ENCODE data around the gene VPS35L. TPM values are rescaled to one million over a fixed set of nuclear protein-coding genes. Genes with fewer than 3 reads are reported as not detected.

The VPS35L gene
- total and polyA plus RNA-seq, 2 experiments from 2014 or later = 48.0 to 54.6 TPM

DNA sequence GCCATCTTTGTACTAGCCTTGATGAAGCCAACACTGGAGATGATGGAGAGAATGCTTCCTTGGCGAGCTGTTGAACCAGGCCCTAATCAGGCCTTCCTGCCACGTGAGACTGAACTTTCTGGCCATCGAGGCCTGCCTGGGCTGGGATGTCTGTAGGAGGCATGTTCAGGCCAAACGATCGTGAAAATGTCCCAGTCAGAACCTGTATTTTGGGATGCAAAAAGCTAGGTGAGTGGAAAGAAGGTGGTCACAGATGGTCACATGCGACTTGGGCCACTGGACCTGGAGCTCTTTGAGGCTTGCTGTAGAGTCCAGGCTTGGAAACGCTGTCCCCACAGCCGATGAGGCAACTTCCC lies 149.6 kb downstream of the VPS35L start:
- no peak overlapping the region for H2AFZ ChIP-seq
- H3F3A ChIP-seq (replicated peaks; ENCODE audit: low read depth) = 0 out of 2 replicates have a peak, but pooled peaks cover 7% of the 10 kb centered on the region
- H3K79me2 ChIP-seq (replicated peaks; ENCODE audit: insufficient read depth) = peaks cover 57% of the 10 kb centered on the region
- ATAC-seq (no peak), DNase-seq (ENCODE audit: low spot score) (no peak)
- Mint-ChIP-seq H3K4me3 (no peak overlapping the region), H3K36me3 (ENCODE audit: low read depth) (peaks cover 99% of the 10 kb centered on the region), H3K27me3 (ENCODE audit: insufficient read depth, low read depth, poor library complexity) (peaks cover 13% of the 10 kb centered on the region), H3K4me1 (peaks cover 27% of the 10 kb centered on the region), H3K27ac (no peak overlapping the region), H3K9me3 (peaks cover 2% of the 10 kb centered on the region; the same call in 1 of the 3 replicates)
- no peak overlapping the region for H3K4me3 ChIP-seq
- no peaks in the 10 kb centered on the region for H3K27me3 ChIP-seq (ENCODE audit: insufficient read depth)
- peaks cover 50% of the 10 kb centered on the region for H4K20me1 ChIP-seq (replicated peaks; ENCODE audit: insufficient read depth)
- no peak overlapping the region for H3K27ac ChIP-seq (ENCODE audit: low read depth)
- H3K36me3 ChIP-seq (ENCODE audit: insufficient read depth) = peaks cover 52% of the 10 kb centered on the region
- peaks cover 13% of the 10 kb centered on the region for H3K4me1 ChIP-seq (ENCODE audit: insufficient read depth)
- no peak for TF ChIP-seq JUNB (IDR thresholded peaks at IDR 0.05; ENCODE audit: unreplicated experiment)
- H3K9me2 ChIP-seq (ENCODE audit: insufficient read depth) = no peaks in the 10 kb centered on the region
- no peak overlapping the region for H3K4me2 ChIP-seq

DNA sequence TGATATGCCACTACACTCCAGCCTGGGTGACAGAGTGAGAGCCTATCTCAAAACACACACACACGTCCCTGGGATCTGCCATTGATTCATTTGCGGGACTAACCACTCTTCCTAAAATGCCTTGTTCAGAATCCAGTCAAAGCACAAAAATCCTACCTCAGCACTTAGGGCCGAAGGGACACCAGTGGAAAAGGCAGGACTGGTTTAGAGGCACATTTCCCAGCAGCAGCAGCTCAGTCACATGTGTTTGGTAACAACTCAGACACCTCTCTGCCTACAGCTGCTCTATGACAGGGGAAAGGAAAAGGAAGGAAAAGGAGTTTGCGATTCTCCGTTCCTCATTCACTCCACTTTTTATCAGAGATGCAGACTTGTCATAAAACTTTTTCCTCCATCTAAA lies 150.3 kb downstream of the VPS35L start:
- Mint-ChIP-seq H3K4me3 (no peak overlapping the region), H3K4me1 (peaks cover 34% of the 10 kb centered on the region), H3K27ac (no peak overlapping the region), H3K27me3 (ENCODE audit: insufficient read depth, low read depth, poor library complexity) (peaks cover 19% of the 10 kb centered on the region), H3K36me3 (ENCODE audit: low read depth) (peaks cover 99% of the 10 kb centered on the region), H3K9me3 (no peaks in the 10 kb centered on the region)
- ATAC-seq = no peak
- Histone ChIP-seq H3K36me3 (ENCODE audit: insufficient read depth) (peaks cover 45% of the 10 kb centered on the region), H3K27ac (ENCODE audit: low read depth) (0 out of 2 replicates have a peak overlapping the region, but pooled peaks have one; percentile 32), H2AFZ (no peak overlapping the region), H3K4me3 (no peak overlapping the region), H3K4me2 (no peak overlapping the region), H3F3A (replicated peaks; ENCODE audit: low read depth) (0 out of 2 replicates have a peak, but pooled peaks cover 2% of the 10 kb centered on the region), H3K27me3 (ENCODE audit: insufficient read depth) (no peaks in the 10 kb centered on the region), H3K79me2 (replicated peaks; ENCODE audit: insufficient read depth) (peaks cover 62% of the 10 kb centered on the region), H3K4me1 (ENCODE audit: insufficient read depth) (peaks cover 21% of the 10 kb centered on the region), H3K9me2 (ENCODE audit: insufficient read depth) (no peaks in the 10 kb centered on the region), H4K20me1 (replicated peaks; ENCODE audit: insufficient read depth) (peaks cover 48% of the 10 kb centered on the region)
- TF ChIP-seq, protein P1, sequence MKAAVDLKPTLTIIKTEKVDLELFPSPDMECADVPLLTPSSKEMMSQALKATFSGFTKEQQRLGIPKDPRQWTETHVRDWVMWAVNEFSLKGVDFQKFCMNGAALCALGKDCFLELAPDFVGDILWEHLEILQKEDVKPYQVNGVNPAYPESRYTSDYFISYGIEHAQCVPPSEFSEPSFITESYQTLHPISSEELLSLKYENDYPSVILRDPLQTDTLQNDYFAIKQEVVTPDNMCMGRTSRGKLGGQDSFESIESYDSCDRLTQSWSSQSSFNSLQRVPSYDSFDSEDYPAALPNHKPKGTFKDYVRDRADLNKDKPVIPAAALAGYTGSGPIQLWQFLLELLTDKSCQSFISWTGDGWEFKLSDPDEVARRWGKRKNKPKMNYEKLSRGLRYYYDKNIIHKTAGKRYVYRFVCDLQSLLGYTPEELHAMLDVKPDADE (IDR thresholded peaks at IDR 0.05) = no peak
- TF ChIP-seq EZH2 (IDR thresholded peaks at IDR 0.05; ENCODE audit: low read depth, unreplicated experiment) (no peak), POLR2AphosphoS5 (IDR thresholded peaks at IDR 0.05; ENCODE audit: low read depth) (no peak), STAT1 (IDR thresholded peaks at IDR 0.05; ENCODE audit: unreplicated experiment) (no peak), ZNF331 (CRISPR knock-in tag; IDR thresholded peaks at IDR 0.05; ENCODE audit: low read depth) (no peak), NANOG (IDR thresholded peaks at IDR 0.05; ENCODE audit: borderline replicate concordance) (no peak), ZNF114 (CRISPR knock-in tag; IDR thresholded peaks at IDR 0.05) (no peak)
- TF ChIP-seq, protein P2, sequence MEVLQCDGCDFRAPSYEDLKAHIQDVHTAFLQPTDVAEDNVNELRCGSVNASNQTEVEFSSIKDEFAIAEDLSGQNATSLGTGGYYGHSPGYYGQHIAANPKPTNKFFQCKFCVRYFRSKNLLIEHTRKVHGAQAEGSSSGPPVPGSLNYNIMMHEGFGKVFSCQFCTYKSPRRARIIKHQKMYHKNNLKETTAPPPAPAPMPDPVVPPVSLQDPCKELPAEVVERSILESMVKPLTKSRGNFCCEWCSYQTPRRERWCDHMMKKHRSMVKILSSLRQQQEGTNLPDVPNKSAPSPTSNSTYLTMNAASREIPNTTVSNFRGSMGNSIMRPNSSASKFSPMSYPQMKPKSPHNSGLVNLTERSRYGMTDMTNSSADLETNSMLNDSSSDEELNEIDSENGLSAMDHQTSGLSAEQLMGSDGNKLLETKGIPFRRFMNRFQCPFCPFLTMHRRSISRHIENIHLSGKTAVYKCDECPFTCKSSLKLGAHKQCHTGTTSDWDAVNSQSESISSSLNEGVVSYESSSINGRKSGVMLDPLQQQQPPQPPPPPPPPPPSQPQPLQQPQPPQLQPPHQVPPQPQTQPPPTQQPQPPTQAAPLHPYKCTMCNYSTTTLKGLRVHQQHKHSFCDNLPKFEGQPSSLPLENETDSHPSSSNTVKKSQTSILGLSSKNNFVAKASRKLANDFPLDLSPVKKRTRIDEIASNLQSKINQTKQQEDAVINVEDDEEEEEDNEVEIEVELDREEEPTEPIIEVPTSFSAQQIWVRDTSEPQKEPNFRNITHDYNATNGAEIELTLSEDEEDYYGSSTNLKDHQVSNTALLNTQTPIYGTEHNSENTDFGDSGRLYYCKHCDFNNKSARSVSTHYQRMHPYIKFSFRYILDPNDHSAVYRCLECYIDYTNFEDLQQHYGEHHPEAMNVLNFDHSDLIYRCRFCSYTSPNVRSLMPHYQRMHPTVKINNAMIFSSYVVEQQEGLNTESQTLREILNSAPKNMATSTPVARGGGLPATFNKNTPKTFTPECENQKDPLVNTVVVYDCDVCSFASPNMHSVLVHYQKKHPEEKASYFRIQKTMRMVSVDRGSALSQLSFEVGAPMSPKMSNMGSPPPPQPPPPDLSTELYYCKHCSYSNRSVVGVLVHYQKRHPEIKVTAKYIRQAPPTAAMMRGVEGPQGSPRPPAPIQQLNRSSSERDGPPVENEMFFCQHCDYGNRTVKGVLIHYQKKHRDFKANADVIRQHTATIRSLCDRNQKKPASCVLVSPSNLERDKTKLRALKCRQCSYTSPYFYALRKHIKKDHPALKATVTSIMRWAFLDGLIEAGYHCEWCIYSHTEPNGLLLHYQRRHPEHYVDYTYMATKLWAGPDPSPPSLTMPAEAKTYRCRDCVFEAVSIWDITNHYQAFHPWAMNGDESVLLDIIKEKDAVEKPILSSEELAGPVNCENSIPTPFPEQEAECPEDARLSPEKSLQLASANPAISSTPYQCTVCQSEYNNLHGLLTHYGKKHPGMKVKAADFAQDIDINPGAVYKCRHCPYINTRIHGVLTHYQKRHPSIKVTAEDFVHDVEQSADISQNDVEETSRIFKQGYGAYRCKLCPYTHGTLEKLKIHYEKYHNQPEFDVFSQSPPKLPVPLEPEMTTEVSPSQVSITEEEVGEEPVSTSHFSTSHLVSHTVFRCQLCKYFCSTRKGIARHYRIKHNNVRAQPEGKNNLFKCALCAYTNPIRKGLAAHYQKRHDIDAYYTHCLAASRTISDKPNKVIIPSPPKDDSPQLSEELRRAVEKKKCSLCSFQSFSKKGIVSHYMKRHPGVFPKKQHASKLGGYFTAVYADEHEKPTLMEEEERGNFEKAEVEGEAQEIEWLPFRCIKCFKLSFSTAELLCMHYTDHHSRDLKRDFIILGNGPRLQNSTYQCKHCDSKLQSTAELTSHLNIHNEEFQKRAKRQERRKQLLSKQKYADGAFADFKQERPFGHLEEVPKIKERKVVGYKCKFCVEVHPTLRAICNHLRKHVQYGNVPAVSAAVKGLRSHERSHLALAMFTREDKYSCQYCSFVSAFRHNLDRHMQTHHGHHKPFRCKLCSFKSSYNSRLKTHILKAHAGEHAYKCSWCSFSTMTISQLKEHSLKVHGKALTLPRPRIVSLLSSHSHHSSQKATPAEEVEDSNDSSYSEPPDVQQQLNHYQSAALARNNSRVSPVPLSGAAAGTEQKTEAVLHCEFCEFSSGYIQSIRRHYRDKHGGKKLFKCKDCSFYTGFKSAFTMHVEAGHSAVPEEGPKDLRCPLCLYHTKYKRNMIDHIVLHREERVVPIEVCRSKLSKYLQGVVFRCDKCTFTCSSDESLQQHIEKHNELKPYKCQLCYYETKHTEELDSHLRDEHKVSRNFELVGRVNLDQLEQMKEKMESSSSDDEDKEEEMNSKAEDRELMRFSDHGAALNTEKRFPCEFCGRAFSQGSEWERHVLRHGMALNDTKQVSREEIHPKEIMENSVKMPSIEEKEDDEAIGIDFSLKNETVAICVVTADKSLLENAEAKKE (CRISPR knock-in tag; IDR thresholded peaks at IDR 0.05) = no peak
- TF ChIP-seq, protein P3, sequence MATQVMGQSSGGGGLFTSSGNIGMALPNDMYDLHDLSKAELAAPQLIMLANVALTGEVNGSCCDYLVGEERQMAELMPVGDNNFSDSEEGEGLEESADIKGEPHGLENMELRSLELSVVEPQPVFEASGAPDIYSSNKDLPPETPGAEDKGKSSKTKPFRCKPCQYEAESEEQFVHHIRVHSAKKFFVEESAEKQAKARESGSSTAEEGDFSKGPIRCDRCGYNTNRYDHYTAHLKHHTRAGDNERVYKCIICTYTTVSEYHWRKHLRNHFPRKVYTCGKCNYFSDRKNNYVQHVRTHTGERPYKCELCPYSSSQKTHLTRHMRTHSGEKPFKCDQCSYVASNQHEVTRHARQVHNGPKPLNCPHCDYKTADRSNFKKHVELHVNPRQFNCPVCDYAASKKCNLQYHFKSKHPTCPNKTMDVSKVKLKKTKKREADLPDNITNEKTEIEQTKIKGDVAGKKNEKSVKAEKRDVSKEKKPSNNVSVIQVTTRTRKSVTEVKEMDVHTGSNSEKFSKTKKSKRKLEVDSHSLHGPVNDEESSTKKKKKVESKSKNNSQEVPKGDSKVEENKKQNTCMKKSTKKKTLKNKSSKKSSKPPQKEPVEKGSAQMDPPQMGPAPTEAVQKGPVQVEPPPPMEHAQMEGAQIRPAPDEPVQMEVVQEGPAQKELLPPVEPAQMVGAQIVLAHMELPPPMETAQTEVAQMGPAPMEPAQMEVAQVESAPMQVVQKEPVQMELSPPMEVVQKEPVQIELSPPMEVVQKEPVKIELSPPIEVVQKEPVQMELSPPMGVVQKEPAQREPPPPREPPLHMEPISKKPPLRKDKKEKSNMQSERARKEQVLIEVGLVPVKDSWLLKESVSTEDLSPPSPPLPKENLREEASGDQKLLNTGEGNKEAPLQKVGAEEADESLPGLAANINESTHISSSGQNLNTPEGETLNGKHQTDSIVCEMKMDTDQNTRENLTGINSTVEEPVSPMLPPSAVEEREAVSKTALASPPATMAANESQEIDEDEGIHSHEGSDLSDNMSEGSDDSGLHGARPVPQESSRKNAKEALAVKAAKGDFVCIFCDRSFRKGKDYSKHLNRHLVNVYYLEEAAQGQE (IDR thresholded peaks at IDR 0.05; ENCODE audit: unreplicated experiment) = no peak
- no peak for DNase-seq (ENCODE audit: low spot score)
